ENCODE data around the gene PCDHA9.
"Not testable (repeated sequence)": the region's sequence is repeated elsewhere in the genome, so short reads cannot be mapped to it uniquely, and the experiment has no call there.

Gene PCDHA9

DNA sequence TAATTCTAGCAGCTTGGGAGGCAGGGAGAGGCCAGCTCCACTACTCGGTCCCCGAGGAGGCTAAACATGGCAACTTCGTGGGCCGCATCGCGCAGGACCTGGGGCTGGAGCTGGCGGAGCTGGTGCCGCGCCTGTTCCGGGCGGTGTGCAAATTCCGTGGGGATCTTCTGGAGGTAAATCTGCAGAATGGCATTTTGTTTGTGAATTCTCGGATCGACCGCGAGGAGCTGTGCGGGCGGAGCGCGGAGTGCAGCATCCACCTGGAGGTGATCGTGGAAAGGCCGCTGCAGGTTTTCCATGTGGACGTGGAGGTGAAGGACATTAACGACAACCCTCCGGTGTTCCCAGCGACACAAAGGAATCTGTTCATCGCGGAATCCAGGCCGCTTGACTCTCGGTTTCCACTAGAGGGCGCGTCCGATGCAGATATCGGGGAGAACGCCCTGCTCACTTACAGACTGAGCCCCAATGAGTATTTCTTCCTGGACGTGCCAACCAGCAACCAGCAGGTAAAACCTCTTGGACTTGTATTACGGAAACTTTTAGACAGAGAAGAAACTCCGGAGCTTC, 13.7 kb upstream of the PCDHA9 start:
- DNase-seq (ENCODE audit: low read depth): not testable (repeated sequence)

DNA sequence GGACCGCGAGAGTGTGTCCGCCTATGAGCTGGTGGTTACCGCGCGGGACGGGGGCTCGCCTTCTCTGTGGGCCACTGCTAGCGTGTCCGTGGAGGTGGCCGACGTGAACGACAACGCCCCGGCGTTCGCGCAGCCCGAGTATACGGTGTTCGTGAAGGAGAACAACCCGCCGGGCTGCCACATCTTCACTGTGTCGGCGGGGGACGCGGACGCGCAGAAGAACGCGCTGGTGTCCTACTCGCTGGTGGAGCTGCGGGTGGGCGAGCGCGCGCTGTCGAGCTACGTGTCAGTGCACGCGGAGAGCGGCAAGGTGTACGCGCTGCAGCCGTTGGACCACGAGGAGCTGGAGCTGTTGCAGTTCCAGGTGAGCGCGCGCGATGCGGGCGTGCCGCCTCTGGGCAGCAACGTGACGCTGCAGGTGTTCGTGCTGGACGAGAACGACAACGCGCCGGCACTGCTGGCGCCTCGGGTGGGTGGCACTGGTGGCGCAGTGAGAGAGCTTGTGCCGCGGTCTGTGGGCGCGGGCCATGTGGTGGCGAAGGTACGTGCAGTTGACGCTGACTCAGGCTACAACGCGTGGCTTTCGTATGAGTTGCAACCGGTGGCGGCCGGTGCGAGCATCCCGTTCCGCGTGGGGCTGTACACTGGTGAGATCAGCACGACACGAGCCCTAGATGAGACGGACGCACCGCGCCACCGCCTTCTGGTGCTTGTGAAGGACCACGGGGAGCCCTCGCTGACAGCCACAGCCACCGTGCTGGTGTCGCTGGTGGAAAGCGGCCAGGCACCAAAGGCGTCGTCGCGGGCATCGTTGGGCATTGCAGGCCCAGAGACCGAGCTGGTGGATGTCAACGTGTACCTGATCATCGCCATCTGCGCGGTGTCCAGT, 12.3 kb upstream of the PCDHA9 start:
- DNase-seq (ENCODE audit: low read depth): no peak

DNA sequence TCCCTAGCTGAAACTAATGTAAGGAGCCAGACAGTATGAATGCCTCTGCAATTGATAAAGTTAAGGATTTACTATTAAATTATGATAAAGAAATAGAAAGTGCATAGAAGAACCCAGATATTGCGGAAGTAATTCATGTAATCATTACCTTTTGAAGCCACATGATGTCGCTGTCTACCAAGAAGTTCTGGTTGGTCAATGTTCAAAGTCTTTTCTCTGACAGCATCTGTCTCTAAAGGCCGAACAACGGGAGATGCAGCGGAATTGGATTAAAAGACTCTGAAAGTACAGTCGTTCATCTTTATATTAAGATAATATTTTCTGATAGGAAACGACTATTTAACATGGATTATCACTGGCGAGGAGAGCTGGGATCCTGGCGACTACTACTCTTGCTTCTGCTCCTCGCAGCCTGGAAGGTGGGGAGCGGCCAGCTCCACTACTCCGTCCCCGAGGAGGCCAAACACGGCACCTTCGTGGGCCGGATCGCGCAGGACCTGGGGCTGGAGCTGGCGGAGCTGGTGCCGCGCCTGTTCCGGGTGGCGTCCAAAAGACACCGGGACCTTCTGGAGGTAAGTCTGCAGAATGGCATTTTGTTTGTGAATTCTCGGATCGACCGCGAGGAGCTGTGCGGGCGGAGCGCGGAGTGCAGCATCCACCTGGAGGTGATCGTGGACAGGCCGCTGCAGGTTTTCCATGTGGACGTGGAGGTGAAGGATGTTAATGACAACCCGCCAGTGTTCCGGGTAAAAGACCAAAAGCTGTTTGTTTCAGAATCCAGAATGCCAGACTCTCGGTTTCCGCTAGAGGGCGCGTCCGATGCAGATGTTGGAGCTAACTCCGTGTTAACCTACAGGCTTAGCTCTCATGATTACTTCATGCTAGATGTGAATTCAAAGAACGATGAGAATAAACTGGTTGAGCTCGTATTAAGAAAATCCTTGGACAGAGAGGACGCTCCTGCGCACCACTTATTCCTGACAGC, 6.9 kb upstream of the PCDHA9 start, which contains the start of gene PCDHA8:
TSS of gene PCDHA8 (plus strand) at position 210 of the 985 bp plus-strand sequence. CDS start at position 345, 135 bp downstream.
- no peak for DNase-seq (ENCODE audit: low read depth)

DNA sequence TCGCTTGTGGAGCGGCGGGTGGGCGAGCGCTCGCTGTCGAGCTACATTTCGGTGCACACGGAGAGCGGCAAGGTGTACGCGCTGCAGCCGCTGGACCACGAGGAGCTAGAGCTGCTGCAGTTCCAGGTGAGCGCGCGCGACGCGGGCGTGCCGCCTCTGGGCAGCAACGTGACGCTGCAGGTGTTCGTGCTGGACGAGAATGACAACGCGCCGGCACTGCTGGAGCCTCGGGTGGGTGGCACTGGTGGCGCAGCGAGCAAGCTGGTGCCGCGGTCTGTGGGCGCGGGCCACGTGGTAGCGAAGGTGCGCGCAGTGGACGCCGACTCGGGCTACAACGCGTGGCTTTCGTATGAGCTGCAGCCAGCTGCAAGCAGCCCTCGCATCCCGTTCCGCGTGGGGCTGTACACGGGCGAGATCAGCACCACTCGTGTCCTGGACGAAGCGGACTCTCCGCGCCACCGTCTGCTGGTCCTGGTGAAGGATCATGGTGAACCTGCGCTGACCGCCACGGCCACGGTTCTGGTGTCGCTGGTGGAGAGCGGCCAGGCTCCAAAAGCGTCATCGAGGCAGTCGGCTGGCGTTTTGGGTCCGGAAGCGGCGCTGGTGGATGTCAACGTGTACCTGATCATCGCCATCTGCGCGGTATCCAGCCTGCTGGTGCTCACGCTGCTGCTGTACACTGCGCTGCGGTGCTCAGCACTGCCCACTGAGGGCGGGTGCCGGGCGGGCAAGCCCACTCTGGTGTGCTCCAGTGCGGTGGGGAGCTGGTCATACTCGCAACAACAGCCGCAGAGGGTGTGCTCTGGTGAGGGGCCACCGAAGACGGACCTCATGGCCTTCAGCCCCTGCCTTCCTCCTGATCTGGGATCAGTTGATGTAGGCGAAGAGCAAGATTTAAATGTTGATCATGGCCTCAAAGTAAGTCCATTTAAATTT, 5.1 kb upstream of the PCDHA9 start:
- no peak for DNase-seq (ENCODE audit: low read depth)

DNA sequence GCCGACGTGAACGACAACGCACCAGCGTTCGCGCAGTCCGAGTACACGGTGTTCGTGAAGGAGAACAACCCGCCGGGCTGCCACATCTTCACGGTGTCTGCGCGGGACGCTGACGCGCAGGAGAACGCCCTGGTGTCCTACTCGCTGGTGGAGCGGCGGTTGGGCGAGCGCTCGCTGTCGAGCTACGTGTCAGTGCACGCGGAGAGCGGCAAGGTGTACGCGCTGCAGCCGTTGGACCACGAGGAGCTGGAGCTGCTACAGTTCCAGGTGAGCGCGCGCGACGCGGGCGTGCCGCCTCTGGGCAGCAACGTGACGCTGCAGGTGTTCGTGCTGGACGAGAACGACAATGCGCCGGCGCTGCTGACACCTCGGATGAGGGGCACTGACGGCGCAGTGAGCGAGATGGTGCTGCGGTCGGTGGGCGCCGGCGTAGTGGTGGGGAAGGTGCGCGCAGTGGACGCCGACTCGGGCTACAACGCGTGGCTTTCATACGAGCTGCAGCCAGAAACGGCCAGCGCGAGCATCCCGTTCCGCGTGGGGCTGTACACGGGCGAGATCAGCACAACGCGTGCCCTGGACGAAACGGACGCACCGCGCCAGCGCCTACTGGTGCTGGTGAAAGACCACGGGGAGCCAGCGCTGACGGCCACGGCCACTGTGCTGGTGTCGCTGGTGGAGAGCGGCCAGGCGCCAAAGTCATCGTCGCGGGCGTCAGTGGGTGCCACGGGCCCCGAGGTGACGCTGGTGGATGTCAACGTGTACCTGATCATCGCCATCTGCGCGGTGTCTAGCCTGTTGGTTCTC, 1.9 kb downstream of the PCDHA9 start:
- DNase-seq (ENCODE audit: low read depth): not testable (repeated sequence)

DNA sequence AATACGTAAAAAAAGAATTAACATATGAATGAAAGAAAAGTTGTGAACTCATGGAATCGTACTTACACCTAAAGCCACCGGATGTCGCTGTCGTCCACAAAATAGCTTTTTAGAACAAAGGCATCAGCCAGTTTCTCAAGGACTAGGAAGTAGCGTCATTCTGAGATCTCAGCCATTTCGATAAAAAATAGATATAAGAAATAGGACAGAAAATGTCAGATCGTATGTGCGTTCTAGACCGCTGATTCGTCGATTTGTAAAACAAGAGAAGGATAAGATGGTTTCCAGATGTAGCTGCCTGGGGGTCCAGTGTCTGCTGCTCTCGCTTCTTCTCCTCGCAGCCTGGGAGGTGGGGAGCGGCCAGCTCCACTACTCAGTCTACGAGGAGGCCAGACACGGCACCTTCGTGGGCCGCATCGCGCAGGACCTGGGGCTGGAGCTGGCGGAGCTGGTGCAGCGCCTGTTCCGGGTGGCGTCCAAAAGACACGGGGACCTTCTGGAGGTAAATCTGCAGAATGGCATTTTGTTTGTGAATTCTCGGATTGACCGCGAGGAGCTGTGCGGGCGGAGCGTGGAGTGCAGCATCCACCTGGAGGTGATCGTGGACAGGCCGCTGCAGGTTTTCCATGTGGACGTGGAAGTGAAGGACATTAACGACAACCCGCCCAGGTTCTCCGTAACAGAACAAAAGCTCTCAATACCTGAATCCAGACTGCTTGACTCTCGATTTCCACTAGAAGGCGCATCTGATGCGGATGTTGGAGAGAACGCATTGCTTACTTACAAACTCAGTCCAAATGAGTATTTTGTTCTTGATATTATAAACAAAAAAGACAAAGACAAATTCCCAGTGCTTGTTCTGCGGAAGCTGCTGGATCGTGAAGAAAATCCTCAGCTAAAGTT, 7.8 kb downstream of the PCDHA9 start, which contains the start of gene PCDHA10:
TSS of gene PCDHA10 (plus strand) at position 126 of the 903 bp plus-strand sequence. CDS start at position 278, 152 bp downstream.
- DNase-seq (ENCODE audit: low read depth): no peak

DNA sequence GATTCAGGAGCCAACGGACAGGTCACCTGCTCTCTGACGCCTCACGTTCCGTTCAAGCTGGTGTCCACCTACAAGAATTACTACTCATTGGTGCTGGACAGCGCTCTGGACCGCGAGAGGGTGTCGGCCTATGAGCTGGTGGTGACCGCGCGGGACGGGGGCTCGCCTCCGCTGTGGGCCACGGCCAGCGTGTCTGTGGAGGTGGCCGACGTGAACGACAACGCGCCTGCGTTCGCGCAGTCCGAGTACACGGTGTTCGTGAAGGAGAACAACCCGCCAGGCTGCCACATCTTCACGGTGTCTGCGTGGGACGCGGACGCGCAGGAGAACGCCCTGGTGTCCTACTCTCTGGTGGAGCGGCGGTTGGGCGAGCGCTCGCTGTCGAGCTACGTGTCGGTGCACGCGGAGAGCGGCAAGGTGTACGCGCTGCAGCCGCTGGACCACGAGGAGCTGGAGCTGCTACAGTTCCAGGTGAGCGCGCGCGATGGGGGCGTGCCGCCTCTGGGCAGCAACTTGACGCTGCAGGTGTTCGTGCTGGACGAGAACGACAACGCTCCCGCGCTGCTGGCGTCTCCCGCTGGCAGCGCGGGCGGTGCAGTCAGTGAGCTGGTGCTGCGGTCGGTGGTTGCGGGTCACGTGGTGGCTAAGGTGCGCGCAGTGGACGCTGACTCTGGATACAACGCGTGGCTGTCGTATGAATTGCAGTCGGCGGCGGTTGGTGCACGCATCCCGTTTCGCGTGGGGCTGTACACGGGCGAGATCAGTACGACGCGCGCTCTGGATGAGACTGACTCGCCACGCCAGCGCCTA, 9.2 kb downstream of the PCDHA9 start:
- DNase-seq (ENCODE audit: low read depth): no peak

DNA sequence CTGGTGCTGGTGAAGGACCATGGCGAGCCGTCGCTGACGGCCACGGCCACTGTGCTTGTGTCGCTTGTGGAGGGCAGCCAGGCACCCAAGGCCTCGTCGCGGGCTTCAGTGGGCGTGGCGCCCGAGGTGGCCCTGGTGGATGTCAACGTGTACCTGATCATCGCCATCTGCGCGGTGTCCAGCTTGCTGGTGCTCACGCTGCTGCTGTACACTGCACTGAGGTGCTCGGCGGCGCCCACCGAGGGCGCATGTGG, 9.7 kb downstream of the PCDHA9 start:
- no peak for DNase-seq (ENCODE audit: low read depth)

DNA sequence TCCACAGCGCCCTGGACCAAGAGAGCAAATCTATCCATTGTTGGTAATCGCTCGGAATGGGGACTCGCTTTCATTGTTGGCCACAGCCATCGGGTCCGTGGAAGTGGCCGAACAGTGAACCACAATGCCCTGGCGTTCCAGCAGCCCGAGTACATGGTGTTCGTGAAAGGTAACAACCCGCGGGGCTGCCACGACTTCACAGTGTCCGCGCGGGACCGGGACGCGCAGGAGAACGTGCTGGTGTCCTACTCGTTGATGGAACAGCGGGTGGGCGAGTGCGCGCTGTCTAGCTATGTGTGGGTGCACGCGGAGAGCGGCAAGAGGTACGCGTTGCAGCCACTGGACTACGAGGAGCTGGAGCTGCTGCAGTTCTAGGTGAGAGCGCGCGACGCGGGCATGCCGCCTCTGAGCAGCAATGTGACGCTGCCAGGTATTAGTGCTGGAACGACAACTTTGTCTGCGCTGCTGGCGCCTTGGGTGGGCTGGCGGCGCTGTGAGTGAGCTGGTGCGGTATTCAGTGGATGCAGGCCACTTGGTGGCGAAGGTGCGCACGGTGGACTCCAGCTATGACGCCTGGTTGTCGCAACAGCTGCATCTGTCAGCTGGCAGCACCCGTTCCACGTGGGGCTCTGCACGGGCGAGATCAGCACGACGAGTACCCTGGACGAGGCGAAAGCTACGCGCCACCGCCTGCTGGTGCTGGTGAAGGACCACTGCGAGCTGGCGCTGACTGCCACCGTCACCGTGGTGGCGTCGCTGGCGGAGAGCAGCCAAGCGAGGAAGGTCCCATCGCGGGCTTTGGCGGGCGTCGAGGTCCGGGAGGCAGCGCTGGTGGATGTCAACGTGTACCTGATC, 14.5 kb downstream of the PCDHA9 start:
- no peak for DNase-seq (ENCODE audit: low read depth)

DNA sequence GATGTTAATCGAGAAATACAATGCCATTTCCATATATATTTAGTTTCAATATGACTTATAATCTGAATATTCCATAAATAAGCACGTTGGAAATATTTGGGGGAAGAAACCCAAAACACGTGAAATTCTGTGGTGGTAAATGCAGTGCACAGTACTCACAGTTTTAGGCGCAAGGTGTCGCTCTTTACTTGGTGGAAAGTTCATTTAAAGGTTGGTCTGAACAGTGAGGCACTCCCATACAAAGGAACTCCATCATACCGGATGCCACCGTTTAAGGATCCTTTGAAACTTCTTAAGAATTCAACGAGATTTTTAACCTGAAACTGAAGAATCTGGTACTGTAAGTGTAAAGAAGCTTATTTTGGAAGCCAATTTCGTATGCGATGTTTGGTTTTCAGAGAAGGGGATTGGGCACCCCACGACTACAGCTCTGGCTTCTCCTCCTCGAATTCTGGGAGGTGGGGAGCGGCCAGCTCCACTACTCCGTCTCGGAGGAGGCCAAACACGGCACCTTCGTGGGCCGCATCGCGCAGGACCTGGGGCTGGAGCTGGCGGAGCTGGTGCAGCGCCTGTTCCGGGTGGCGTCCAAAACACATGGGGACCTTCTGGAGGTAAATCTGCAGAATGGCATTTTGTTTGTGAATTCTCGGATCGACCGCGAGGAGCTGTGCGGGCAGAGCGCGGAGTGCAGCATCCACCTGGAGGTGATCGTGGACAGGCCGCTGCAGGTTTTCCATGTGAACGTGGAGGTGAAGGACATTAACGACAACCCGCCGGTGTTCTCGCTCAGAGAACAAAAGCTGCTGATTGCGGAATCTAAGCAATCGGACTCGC, 20.8 kb downstream of the PCDHA9 start, which contains the start of gene PCDHA11:
TSS of gene PCDHA11 (plus strand) at position 237 of the 834 bp plus-strand sequence. CDS start at position 384, 147 bp downstream.
- no peak for DNase-seq (ENCODE audit: low read depth)

DNA sequence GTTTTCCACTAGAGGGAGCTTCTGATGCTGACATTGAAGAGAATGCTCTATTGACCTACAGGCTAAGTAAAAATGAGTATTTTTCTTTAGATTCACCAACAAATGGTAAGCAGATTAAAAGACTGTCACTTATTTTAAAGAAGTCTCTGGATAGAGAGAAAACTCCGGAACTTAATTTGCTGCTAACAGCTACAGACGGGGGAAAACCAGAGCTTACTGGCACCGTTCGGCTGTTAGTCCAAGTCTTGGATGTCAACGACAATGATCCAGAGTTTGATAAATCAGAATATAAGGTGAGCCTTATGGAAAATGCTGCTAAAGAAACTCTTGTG, 21.3 kb downstream of the PCDHA9 start:
- DNase-seq (ENCODE audit: low read depth): no peak

DNA sequence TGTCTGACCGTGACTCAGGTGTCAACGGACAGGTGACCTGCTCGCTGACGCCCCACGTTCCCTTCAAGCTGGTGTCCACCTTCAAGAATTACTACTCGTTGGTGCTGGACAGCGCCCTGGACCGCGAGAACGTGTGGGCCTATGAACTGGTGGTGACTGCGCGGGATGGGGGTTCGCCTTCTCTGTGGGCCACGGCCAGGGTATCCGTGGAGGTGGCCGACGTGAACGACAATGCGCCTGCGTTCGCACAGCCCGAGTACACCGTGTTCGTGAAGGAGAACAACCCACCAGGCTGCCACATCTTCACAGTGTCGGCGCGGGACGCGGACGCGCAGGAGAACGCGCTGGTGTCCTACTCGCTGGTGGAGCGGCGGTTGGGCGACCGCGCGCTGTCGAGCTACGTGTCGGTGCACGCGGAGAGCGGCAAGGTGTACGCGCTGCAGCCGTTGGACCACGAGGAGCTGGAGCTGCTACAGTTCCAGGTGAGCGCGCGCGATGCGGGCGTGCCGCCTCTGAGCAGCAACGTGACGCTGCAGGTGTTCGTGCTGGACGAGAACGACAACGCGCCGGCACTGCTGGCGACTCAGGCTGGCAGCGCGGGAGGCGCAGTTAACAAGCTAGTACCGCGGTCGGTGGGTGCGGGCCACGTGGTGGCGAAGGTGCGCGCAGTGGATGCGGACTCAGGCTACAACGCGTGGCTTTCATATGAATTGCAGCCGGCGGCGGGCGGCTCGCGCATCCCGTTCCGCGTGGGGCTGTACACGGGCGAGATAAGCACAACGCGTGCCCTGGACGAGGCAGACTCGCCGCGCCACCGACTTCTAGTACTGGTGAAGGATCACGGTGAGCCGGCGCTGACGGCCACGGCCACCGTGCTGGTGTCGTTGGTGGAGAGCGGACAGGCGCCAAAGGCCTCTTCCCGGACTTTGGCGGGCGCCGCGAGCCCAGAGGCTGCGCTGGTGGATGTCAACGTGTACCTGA, 22.3 kb downstream of the PCDHA9 start:
- DNase-seq (ENCODE audit: low read depth): no peak

DNA sequence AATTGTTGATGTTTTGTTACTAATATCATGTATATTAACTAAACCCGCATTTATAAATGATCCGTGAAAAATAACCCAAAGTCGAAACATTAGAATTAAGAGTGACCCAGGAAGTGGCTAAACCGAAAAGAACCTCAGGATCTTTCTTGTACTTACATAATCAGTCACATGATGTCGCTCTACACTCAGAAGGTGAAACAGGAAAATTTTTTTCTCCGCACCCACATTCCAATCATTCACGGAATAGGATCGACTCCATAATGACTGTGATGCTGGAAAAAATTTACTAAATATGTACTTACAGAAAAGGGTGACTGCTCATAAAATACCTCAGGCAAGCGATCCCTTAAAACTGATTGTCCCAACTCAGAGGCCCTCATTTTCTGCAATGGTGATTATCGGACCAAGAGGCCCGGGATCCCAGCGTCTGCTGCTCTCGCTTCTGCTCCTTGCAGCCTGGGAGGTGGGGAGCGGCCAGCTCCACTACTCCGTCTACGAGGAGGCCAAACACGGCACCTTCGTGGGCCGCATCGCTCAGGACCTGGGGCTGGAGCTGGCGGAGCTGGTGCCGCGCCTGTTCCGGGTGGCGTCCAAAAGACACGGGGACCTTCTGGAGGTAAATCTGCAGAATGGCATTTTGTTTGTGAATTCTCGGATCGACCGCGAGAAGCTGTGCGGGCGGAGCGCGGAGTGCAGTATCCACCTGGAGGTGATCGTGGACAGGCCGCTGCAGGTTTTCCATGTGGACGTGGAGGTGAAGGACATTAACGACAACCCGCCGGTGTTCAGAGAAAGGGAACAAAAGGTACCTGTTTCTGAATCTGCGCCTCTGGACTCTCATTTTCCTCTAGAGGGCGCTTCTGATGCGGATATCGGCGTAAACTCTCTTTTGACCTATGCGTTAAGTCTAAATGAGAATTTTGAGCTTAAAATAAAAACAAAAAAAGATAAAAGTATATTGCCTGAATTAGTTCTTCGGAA, 27.2 kb downstream of the PCDHA9 start, which contains the start of gene PCDHA12:
TSS of gene PCDHA12 (plus strand) at position 224 of the 981 bp plus-strand sequence. CDS start at position 389, 165 bp downstream.
- DNase-seq (ENCODE audit: low read depth): no peak
